Body of pancreas (tissue), 4 donors: Measurements from ENCODE around the gene CGNL1.

Source experiments
- POLR2A ChIP-seq, 3 donors: fragments of 450-650 bp; IDR thresholded peaks; one replicate each; pipeline ENCODE4 v1.6.1; 2016; ENCODE audit warnings: antibody characterized with exemption in 3 of 3, mild to moderate bottlenecking in 2 of 3
- TF ChIP-seq, protein P1 (sequence below), 7 experiments: fragments of 450-650 bp in 4 of 7; fragments of 200-600 bp in 3 of 7; sonication (generic) in 3 of 7; IDR thresholded peaks; one replicate each; pipeline ENCODE4 v1.5.1; 2016 to 2019; ENCODE audit warnings: antibody characterized with exemption in 7 of 7

DNA sequence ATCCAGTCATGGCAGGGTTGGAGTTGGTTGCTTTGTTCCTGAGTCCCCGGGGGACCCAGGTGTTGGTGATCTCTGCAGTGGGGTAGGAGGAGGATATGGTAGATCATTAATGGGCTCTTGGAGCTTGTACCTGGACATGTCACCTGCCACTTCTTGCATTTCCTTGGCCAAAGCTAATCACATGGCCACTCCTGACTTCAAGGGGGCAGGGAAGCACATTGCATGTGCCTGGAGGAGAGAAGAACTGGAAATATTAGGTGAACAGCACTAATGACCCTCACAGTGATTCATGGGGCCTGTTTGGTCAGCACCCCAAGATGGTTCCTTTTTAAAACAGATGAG is 128.3 kb downstream of the CGNL1 start:
- TF ChIP-seq, protein P1, sequence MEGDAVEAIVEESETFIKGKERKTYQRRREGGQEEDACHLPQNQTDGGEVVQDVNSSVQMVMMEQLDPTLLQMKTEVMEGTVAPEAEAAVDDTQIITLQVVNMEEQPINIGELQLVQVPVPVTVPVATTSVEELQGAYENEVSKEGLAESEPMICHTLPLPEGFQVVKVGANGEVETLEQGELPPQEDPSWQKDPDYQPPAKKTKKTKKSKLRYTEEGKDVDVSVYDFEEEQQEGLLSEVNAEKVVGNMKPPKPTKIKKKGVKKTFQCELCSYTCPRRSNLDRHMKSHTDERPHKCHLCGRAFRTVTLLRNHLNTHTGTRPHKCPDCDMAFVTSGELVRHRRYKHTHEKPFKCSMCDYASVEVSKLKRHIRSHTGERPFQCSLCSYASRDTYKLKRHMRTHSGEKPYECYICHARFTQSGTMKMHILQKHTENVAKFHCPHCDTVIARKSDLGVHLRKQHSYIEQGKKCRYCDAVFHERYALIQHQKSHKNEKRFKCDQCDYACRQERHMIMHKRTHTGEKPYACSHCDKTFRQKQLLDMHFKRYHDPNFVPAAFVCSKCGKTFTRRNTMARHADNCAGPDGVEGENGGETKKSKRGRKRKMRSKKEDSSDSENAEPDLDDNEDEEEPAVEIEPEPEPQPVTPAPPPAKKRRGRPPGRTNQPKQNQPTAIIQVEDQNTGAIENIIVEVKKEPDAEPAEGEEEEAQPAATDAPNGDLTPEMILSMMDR (IDR thresholded peaks at IDR 0.05) = no peak
- TF ChIP-seq POLR2A (IDR thresholded peaks at IDR 0.05) = no peak
